Purkinje cell (primary cell): ENCODE results near the gene MANBA. TPM values are rescaled to one million over a fixed set of nuclear protein-coding genes. Genes with fewer than 3 reads are reported as not detected.

Experiments used
- polyA plus RNA-seq: library from polyadenylated mRNA; unstranded; fragments of >200 nt; fragmentation: Nextera tagmentation; gene quantifications from 2 replicates; pipeline ENCODE4 v1.2.1, GENCODE V29; 2014

Gene MANBA
- 4.9 and 10.7 TPM in 2 replicates for polyA plus RNA-seq

GRCh38 chr4:102760645-102761295 lies at the start of gene MANBA:
Gene MANBA, minus strand, starts transcription at chr4:102760968. Its CDS starts 74 bp downstream, at chr4:102760894.

Other genes with a start within 250 kb of the MANBA start
- 120 and 153 TPM in 2 replicates for gene UBE2D3, start 66.6 kb upstream of the MANBA start, polyA plus RNA-seq
- 146 and 152 TPM in 2 replicates for gene CISD2, start 108.0 kb upstream of the MANBA start, polyA plus RNA-seq